Eye (tissue), 1 donor: ENCODE results near the gene PRR7.
A peak's percentile ranks its signal among the peaks of the same experiment; 100 is the strongest.

Source experiments
- DNase-seq: peaks from one replicate; pipeline ENCODE4 v3.0.0-alpha.2; 2015

The PRR7 gene

DNA sequence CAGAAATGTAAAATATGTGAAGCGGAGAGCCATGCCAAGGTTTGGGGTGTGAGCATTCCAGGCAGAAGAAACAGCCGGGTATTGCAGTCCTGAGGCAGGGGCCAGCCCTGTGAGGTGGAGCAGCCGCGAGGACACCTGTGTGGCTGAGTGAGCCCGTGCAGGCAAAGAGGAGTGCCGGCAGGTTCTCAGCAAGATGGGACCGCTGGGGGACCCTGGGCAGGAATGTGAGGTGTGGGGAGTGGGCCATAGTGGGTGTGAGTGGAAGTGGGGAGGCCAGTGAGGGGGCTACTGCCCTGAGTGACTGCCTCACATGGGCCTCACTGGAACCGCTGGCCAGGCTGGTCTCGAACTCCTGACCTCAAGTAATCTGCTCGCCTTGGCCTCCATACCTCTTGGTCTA is 8.1 kb upstream of the PRR7 start:
- DNase-seq, result no peak

DNA sequence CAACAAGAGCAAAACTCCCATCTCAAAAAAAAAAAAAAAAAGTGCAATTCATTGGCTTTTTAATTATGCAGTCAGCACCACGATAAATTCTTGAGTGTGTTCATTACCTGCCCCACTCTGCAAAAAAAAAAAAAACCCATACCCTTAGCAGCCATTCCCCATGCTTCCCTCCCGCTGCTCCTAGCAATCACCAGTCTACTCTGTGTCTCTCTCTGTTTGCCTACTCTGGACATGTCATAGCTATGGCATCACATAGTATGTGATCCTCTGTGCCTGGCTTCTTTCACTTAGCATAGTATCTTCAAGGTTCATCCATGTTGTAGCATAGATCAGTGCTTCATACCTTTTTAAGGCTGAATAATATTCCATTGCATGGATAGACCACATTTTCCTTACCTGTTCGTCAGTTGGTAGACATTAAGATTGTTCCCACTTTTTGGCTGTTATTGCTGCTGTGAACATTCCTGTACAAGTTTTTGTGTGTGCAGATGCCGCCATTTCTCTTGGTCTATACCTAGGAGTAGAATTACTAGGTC is 7.0 kb upstream of the PRR7 start:
- DNase-seq, result no peak

- no peak for DNase-seq
These were observed 6.2 kb upstream of the PRR7 start for GRCh38 chr5:177440211-177440989.

DNA sequence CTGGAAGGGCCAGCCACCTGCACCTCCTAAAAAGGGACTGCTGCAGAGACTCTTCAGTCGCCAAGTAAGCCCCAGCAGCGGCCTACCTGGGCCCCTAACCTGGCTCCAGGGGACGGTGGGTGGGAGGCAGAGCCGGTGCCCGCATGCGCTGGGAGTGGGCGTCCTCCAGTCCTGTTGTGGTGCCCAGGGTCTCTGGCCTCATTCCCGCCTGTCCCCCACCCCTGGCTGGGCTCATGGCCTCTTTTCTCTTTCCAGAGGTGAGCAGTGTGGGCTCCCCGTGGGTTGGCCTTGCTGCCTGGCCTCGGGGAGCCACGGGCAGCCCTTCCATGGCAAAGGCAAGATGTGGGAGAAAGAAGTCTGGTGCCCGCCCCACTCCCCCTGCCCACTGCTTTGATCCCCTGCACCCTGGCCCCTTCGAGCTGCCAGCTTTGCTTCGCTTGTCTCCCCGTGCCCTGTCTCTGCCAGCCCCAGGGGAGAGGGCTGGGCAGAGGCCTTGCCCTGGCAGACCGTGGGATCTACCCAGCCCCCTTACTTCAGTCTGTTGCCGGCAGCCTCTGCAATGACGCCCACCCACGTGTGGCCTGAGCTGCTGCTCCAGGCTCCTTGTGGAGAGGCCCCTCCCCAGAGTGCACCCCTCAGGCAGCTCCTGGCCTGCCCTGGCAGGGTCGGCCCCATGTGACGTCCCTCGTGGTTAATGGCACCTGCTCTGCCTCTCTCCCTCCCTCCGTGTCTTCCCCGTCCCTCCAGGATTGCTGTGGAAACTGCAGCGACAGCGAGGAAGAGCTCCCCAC is 5.4 kb upstream of the PRR7 start:
- no peak for DNase-seq

- DNase-seq, result no peak
These were observed 4.4 kb upstream of the PRR7 start for GRCh38 chr5:177442066-177442826.

DNA sequence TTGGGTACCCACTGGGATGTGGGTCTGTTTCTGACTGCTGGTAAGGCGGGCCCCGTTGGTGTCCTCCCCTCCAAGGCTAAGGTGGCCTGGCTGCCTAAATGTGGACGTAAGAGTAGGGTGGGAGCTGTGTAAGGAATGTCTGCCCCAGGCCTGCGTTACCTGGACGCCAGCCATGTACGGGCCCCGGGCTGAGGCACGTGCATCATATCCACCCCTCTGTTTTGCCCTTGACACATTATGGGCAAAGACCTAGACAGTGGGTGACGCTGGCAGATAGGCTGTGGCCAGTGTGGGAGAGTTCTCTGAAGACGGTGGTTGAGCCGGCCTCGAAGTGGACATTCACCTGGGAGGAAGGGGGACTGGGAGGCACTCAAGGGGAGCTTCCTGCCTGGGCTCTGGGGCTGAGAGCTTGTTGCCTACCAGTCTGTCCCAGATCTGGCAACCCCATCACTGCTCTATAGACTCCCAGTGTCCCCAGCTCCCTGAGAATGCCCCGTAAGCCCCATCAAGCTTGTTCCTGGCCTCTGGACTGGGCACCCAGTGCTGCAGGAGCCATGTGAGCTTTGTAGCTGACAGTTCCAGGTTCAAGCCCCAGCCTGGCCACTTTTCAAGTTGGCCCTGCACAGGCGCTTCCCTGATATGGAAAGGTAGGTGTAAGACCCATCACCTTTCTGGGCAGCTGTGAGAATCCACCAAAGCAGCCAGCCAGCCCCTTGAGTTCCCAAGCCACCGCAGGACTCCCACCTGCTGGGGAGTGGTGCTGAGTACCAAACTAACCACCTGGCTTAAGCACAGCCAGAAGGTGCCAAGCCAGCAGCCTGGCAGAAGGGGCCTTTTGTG is 3.2 kb upstream of the PRR7 start:
- no peak for DNase-seq

GRCh38 chr5:177444106-177445051 is 2.2 kb upstream of the PRR7 start:
- DNase-seq, result no peak

DNA sequence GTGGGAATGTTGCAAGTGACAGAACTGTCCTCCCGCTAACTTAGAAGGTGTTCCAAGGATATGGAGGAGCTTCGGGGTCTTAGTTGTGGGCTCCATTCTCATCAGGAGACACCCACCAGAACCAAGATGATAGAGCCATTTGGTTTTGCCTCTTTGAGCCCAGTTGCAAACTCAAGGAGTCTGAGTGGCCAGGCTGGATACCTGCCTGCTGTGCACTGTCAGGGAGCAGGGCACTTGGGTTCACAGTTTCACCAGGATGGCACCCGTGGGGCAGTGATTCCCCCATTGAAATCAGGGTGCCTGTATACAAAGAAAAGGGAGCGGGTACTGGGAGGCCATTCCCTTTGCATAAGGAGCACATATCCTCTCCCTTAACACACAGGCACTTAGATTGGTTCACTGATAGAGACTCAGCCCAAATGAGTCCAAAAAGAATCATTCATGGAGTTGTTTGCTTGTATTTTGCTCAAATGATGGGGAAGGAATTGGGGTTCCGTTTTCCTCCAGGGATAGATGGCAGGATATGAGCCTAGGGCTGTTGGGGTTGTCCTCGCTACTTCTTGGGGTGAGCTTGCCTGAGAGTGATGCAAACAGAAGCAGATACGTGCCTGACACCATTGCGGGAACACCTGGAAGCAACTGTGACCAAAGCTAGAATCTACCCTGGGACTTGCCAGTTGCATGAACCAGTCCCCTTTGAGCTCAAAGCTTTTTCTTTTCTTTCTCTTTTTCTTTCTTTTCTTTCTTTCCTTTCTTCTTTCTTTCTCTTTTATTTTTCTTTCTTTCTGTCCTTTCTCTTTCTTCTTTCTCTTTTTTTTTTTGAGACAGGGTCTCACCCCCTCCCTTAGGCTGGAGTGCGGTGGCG is 1.3 kb upstream of the PRR7 start:
- no peak for DNase-seq

- DNase-seq, result no peak
These were observed 756 bp upstream of the PRR7 start for GRCh38 chr5:177445917-177446199.

GRCh38 chr5:177447066-177447610 is 524 bp downstream of the PRR7 start:
- peak; percentile 89 for DNase-seq

DNA sequence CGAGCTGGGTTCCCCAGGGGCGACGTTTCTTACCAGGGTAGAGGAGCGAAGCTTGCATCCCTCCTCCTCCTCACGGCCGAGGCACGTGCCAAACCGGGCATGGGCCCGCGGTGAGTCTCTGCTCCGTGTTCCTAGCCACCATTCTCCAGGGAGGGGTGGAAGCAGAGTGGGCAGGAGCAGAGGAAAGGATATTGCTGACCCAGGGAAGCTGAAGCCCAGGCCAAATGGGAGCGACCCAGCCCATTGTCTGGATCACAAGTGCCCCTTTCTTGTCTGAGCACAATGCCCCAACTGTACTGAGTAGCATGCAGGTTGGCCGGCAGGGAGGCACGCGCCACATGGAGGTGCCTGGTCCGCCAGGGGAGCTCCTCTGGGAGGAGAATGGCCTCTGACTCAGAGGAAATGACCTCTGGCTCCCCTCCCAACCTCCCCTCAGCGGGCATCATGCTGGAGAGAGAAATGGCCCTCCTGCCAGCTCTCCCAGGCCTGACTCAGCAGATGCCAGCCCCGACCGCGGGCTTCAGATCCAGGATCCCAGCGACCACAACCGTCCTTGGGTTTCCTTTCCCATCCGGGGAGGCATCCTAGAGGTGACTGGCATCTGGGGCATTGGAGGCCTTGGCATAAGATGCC is 1.1 kb downstream of the PRR7 start:
- peak; percentile 82 for DNase-seq

GRCh38 chr5:177448244-177448950 is 1.8 kb downstream of the PRR7 start:
- DNase-seq, result no peak

- DNase-seq, result peak; percentile 18
These were observed 2.8 kb downstream of the PRR7 start for GRCh38 chr5:177449140-177450061.

DNA sequence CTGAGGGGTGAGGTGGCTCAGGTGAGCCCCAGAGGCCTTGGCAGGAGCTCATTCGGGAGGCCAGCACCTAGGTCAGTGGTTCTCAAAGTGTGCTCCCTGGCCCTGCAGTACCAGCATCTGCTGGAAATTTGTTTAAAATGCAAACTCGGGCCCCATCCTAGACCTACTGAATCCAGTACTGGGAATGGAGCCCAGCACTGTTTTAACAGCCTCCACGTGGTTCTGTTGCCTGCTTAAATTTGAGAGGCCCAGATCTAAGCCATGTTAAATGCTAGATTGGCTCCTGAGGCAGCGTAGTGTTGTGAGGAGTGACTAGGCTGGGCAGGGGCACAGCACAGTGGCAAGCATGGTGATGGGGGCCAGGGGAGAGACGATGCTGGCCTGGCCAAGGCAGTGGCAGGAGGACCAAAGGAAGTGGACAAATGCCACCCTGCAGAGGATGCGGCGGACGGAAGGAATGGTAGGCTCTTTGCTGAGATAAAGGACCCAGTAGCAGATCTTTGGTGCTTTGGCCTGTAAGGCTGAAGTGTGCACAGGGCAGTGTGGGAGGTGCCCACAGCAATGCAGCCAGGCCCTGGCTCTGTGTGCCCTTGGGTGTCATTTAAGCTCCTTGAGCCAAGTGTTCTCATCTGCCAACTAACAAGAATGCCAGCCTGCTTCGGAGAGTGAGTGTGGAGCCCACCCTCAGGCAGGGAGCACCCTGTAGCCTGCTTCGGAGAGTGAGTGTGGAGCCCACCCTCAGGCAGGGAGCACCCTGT is 4.2 kb downstream of the PRR7 start:
- no peak for DNase-seq

- DNase-seq, result peak; percentile 13
These were observed 6.3 kb downstream of the PRR7 start for GRCh38 chr5:177452688-177453638.
